GM18867 (cell line): ENCODE measurements around the gene DKKL1.
A peak's percentile ranks its signal among the peaks of the same experiment; 100 is the strongest.

Experiments
- ATAC-seq: cut with Tn5 transposase; IDR thresholded peaks from one replicate; pipeline ENCODE4 v1.9.1; 2021; ENCODE audit warnings: mild to moderate bottlenecking, moderate library complexity; ENCODE audit not compliant: unreplicated experiment

Gene DKKL1

DNA sequence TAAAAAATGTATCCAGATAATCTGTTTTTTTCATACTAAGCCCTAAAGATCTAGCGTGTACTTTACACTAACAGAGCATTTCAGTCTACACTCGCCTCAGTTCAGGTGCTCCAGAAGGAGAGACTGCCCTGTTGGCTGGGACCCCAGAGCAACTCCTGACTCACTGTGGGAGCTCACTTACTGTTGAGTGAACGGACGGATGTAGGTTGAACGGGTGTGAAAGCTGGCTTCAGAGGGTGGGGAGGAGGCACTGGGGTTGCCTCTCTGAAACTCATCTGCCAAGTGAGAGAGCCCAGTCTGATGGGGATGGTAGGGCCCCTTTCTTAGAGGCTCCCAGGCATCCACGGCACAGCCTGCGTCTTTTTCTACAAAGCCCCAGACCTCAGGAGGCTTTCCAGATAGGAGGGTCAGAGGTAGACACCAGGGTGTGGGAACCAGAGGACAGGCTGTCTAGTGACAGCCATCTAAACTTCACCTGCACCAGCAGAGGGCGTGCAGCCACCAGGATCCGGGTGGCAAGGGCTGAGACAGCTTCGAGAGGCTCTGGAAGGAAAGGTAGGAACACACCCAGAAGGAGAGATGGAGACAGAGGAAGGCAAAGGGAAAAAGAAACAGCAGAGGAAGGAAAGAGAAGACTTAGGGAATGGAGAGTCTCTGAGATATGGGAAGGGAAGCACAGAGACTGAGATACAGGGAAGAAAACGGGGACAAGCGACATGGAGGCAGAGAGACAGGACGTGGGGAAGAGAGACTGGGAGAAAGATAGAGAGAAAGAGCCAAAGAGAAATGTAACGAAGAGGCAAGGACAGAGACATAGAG, 28.1 kb downstream of the DKKL1 start:
- peak; percentile 55 for ATAC-seq

DNA sequence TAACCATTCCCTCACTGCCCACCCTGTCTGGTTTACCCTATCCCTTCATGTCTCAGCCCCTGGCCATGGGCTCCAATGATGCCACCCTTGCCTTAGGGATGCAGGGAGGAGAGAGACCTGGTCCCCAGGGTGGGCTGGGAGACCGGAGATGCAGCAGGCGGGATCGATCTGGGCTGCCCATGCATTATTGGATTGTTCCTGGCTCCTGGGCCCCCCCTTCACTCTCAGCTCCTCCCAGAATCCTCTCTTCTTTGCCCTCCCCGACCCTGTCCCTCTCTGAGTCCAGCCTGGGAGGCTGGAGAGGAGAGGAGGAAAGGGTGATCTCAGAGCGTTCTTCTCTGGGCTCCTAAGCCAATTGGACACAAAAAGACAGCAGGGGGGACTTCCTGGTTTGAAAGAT, 30.2 kb downstream of the DKKL1 start:
- ATAC-seq: no peak

DNA sequence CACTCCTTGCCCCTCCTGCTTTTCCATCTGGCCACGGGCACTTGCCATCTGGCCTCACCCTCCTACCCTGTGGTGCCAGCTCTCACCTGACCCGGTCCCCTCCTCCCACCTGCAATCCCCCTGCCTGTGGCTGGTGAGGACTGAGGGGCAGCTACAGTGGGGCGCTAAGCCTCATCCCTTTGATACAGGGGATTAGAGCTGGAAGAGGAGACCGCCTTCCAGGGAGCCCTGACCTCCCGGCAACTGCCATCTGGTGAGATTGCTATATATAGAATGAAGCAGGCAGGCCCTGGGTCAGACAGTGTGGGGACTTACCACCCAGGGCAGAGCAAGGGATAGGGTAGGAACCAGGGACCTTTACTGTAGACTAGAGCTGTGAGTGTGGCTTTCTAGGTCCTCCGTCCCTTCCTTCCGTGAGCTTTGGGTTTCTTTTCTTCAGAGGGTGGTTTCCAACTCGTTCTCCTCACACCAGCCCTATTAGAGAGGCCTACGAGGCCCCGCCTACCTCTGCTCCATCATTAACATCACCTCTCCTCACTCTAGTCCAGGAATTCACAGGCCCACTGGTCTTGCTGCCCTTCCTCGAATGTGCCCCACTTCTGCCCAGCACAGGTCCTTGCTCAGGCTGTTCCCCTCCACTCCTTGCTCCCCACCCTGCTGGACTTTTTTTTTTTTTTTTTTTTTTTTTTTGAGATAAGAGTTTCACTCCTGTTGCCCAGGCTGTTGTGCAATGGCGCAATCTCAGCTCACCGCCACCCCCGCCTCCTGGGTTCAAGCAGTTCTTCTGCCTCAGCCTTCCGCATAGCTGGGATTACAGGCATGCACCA, 32.1 kb downstream of the DKKL1 start:
- ATAC-seq: no peak

DNA sequence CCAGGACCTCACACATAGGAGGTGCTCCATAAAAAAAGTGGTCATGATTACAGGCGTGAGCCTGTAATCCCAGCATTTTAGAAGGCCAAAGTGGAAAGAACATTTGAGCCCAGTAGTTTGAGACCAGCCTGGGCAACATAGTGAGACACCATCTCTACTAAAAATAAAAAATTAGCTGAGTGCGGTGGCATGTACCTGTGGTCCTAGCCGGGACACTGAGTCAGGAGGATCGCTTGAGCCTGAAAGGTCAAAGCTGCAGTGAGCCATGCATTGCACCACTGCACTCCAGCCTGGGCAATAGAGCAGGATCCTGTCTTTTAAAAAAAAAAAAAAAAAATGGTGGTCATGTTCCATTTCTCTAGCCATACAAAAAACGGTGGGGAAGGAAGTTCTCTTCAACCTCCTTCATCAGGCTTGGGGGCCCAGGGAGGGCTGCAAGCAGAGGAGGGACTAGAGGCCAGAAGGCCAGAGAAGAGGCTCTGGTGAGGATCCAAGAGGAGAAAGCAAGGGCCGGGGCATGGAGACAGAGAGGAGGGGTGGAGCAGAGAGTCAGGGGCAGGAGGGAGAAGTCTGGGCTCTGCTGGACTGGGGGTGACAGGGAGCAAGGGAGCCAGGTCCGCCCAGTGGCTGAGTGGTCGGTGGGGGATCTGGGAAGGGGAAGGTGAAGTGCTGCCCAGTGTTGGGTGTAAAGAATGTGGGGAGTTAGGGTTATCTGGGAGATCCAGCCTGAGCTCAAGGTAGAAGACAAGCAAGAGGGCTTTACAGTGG, 33.2 kb downstream of the DKKL1 start:
- no peak for ATAC-seq

DNA sequence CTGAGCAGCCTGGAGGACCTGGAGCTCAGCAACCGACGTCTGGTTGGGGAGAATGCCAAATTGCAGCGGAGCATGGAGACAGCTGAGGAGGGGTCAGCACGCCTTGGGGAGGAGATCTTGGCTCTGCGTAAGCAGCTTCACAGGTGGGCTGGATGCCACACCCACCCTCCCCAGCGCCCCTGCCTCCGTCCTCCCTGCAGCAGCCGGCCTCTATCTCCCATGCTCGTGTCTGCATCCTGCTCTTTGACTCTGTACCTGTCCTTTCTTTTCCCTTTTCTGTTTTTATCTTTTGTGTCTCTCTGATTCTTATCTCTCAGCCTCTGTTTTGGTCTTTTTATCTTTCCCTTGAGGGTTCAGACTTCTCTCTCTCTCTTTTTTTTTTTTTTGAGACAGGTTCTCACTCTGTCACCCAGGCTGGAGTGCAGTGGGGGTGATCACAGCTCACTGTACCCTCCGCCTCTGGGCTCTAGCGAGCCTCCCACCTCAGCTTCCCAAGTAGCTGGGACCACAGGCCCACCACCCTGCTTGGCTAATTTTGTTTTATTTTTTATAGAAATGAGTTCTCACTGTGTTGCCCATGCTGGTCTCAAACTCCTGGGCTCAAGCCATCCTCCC, 34.4 kb downstream of the DKKL1 start:
- ATAC-seq: no peak

DNA sequence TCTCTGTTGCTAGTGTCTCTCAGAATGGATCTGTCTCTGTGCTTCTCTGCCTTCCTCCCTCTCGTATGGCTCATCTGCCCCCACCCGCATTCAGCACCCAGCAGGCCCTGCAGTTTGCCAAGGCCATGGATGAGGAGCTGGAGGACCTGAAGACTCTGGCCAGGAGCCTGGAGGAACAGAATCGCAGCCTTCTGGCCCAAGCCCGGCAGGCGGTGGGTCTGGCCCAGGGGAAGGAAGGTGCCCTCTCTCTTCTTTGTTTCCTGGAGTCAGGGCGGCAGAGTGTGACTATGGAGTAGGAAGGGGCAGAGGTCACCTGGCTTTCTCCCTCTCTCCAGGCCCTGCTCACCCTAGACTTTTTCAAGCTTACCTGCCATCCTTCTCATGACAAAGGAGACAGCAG, 35.3 kb downstream of the DKKL1 start:
- ATAC-seq: no peak

DNA sequence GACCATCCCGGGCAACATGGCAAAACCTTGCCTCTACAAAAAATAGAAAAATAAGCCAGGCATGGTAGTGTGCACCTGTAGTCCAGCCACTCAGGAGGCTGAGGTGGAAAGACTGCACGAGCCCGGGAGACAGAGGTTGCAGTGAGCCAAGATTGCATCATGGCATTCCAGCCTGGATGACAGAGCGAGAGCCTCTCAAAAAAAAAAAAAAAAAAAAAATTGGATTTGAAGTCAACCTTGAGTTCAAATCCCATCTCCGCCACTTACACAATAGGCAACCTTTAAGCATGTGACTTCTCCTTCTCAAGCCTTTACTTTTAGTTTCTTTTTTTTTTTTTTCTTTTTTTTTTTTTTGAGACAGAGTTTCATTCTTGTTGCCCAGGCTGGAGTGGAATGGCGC, 36.4 kb downstream of the DKKL1 start:
- no peak for ATAC-seq

DNA sequence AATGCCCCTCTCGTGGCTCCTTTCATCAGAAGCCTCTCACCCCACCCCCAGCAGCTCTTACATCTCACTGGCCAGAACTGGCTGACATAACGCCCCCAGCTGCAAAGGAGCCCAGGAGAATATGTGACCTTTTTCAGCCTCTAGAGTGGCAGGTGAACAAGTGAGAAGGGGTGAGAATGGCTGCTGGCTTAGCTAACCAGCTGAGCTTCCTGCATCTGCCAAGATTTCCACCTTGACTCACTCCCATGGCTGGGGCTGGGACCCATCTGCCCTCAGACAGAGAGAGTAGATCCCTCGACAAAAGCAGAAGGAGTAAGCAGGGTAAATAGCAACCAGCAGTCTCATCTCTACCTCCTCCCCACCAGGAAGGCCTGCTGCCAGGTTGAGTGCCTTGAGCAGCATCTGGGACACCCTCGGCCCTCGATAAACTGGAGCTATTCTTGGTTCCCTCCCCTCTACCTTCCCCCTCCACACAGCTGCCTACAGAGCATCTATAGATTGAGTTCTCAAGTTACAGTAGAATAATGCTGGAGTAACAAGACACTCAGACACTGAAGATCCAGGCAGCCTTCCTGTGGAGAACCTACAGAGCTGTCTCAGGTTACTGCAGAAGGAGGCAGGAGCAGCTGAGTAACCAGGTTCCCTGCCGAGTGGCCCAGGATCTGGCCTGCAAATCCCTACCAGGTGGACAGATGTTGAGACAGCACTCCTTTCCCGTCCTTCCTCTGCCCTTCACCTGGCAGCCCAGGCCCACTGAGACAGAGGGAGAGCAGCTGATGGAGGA, 39.9 kb downstream of the DKKL1 start:
- ATAC-seq: no peak

DNA sequence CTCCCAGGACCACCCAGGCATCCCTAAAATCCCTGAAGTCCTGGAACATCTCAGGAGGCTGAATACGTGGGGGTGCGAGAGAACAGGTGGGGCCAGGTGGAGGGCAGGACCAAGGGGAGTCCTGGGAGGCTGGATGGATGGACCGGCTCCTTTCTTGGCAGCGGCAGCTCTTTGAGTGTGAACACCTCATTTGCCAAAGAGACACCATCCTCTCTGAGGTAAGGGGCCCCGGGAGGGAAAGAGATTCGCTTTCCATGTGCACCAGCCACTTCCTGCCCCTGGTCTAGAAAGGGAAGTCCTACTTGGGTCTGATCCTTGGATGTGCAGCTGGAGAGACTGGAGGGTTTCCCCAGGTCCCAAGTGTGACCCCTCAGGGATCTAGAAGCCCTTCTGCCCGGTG, 43.4 kb downstream of the DKKL1 start:
- no peak for ATAC-seq

DNA sequence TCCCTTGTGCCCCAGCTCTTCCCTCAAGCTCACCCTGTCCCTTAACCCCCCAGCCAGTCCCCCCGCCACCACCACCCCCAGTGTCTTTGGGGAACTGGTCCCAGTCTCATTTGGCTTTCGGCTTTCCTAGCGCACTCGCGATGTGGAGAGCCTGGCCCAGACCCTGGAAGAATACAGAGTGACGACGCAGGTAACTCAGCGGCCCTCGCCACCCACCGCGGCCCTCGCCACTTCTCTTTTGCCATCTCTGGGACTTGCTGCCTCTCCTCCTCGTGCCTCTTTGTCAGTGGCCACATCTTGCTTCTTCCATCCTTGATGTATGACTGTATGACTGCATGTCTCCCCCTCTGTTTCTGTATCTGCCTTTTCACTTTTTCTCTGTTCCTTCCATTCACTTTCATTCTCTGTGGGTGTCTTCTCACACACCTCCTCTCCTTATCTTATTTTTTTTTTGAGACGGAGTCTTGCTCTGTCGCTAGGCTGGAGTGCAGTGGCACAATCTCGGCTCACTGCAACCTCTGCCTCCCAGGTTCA, 43.9 kb downstream of the DKKL1 start:
- ATAC-seq: no peak

DNA sequence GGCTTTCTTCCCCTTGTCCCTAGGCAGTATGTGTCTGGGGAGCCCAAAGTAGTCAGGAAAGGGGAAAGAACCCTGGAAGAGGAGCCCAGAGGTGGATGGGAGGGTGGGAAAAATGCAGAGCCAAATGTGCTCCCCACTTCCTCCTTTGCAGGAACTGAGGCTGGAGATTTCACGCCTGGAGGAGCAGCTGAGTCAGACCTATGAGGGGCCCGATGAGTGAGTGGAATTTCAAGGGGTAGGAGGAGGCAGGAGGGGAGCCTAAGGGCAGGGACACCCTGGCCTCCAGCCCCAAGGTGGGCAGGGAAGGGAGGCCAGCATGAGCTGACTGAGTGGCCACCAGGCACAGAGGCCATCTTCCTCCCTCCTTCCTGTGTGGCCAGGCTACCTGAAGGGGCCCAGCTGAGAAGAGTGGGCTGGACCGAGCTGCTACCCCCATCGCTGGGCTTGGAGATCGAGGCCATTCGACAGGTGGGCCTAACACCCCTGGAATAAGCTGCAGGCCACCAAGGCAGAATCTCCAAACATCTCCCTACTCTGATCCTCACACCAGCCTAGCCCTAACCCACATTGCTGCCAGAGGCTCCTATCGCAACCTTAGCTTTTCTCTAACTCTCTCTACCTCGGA, 45.3 kb downstream of the DKKL1 start:
- no peak for ATAC-seq

DNA sequence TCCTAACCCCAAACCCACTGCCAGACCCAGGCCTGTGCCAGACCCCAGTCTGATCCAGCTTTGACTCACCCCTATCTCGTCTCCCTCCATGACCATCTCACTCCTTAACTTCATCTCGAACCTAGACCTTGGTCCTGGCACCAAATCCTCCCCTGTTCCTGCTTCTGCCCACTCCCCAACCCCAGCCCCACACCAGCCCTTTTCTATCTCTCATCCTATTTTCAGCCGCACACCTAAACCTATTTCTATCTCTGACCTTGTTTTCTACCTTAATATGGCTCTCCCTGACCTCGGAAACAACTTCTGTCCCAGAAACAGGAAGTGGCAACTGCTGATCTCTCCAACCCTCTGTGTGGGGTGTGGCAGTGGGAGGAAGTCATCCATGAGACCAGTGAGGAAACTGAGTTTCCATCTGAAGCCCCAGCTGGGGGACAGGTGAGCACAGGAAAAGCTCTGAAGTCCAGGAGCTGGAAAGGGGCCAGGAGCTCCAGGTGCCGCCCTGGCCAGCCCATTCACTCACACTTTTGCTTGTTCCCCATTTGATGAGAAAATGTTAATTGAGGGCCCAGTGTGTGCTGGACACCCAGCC, 45.9 kb downstream of the DKKL1 start:
- no peak for ATAC-seq

DNA sequence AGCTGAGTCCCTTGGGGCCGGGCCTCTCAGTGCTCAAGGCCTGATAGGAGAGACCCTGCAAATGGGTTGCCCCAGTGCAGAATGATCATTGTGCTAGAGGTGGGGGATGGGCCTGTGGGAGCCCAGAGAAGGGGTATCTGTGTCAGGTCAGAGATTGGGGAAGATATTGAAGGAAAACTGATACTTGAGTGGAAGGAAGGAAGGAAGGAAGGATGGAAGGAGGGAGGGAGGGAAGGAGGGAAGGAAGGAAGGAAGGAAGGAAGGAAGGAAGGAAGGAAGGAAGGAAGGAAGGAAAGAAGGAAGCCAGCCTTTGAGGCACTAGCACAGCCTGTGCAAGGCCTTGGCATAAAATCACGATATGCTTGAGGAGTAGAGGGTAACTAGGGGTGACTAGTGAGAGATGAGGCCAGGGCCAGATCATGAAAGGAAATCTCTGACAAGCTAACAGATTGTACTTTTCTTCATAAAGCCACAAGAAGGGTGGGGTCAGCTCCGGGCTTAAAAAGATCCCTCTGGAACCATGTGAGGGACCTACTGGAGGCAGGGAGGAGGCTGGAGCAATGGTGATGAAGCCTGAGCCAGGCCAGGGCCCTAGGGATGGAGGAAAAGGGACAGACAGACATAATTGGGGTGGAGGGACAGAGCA, 48.1 kb downstream of the DKKL1 start:
- ATAC-seq: no peak

DNA sequence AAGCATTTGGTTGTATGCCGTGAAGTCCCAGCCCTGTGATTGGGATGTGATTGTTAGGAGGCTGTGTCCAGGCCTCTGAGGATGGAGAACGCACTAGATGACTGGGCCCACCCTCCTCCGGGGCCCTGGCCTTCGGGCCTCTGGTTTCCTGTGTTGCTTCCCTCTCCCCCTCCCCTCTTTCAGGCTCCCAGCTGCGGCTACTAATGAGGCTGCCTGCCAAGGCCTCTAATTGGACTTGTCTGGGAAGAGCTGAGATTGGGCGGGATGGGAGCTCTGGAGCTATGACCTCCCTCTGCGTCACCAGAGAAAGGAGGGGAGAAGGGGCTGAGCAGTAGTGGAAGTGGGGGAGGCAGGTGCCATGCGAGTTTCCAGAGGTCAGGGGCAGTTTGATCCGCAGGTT, 49.7 kb downstream of the DKKL1 start:
- ATAC-seq: no peak

DNA sequence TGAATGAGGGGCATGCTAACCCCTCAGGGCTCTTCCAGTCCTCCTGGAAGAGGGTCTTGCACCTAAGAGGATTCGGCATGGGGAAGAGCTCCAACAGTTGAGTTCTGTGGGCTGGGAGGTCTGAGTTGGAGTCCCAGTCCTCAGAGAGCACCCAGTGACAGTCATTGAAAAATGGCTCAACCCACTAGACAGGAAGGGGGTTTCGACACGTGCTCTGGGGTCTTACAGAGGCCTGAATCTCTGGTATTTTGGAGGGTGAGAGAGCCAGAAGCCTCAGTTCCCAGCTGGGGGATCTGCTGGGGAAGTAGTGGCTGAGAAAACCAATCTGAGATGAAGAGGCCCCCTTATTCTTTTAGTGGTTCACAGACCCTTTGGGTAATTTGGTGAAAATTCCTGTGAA, 50.6 kb downstream of the DKKL1 start:
- ATAC-seq: no peak

DNA sequence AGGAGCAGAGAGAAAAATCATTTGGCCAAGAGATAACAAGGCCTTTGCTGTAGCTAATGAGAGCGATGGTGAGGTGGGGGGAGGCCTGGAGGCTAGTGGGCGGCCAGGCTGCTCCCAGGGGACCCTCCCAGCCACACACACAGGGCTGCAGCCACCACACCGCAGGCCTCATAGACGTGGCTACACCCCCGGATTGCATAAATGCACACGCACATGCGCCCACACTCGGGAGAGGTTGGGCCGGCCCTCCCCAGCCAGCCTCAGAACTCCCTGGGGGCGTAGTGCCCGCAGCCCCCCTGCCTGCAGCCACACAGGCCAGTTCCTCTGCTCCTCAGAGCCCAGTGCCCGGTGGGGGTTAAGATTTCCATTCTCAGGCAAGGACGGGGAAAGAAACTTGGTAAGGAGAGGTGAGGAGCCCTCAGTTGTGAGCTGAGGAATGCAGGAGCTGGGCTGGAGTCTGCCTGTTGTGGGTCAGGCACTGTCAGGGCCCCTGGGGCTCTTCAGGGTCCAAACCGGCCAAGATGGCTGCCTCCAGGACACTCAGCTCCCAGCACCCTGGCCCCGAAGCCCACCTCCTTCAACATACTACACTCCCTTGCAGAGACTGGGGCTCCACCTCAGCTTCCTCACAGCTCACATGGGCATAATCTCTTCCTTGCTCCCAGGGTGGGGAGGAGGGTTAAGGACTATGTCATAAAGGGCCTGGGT, 51.6 kb downstream of the DKKL1 start:
- ATAC-seq: no peak

DNA sequence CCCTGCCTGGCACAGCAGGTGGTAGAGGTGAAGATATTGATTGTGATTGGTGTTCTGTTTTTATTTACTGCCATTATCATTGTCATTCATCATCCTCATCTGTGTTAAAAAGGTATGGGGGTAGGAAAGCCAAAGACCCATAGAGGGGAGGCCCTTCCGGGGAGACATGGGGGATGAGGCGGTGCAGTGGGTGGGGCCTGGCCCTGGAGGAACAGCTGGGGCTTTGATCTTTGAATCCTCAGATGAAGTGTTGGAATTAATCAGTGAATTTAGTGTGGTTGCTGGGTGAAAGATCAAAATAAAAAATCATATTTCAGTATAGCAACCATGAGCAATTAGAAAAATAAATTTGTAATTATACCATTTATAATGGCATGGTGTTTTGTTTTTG, 52.1 kb downstream of the DKKL1 start:
- ATAC-seq: no peak

DNA sequence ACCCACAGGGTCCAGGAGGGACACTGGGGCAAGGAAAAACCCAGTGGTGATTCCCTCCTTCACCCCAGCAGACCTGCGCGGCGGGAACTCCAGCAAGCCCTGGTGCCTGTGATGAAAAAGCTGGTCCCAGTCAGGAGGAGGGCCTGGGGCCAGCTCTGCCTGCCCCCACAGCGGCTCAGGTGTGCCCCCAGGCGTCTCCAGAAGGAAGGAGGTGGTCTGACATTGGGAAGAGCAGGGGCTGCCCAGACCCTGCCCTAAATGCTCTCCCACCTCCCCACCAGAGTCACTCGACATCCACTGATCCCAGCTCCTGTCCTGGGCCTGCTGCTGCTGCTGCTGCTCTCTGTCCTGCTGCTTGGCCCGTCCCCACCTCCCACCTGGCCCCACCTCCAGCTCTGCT, 53.4 kb downstream of the DKKL1 start:
- no peak for ATAC-seq
